GM13976 (cell line): ENCODE results near the gene ATF7.
"Not testable (repeated sequence)": the region's sequence is repeated elsewhere in the genome, so short reads cannot be mapped to it uniquely, and the experiment has no call there.

ENCODE experiments used
- DNase-seq: peaks from one replicate; pipeline ENCODE4 v3.0.0; 2012; ENCODE audit warnings: low spot score
- in situ Hi-C: fragments of 300-500 bp; cut with MboI; formaldehyde crosslinking; loops from one replicate; pipeline ENCODE4 v1.12.0; 2022; ENCODE audit warnings: low sequenced_read_pairs, mixed read lengths, inconsistent platforms; ENCODE audit not compliant: unreplicated experiment
- TF ChIP-seq, protein P1 (sequence below): IDR thresholded peaks from 2 replicates; pipeline ENCODE4 v1.5.1; 2012; ENCODE audit warnings: borderline replicate concordance, mild to moderate bottlenecking; ENCODE audit not compliant: insufficient read depth; ENCODE audit errors: extremely low read depth, missing control alignments, control extremely low read depth

Gene ATF7

DNA sequence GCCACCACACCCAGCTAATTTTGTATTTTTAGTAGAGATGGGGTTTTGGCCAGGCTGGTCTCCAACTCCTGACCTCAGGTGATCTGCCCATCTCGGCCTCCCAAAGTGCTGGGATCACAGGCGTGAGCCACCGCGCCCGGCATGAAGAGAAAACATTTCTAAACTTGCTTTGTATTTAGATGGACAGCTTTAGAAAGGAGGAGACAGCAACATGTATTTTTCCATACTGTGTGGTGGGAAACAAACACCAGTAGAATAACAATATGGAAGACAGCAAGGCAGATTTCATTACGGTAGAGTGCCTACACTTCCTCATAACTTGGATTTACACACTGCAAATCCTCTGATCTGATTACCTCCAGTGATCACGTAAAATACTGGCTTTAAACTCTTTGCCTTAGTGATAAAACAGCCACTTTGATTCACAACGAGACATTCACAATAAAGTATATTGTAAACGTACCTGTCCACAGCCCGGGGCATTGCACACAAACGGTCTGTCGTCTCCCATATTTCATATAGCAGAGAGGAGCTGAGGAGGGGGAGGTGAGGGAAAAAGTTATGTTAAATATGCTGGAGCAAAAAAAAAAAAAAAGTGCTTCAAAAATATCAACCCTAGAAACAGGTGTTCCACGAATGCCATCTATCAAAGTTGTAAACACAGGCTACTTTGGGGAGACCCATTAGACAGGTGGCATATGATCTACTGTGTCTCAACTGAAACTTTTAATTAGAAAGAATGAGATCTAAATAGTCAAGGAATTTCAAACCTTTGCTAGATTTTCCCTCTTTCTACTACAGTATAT, 25.5 kb downstream of the ATF7 start:
- TF ChIP-seq, protein P1, sequence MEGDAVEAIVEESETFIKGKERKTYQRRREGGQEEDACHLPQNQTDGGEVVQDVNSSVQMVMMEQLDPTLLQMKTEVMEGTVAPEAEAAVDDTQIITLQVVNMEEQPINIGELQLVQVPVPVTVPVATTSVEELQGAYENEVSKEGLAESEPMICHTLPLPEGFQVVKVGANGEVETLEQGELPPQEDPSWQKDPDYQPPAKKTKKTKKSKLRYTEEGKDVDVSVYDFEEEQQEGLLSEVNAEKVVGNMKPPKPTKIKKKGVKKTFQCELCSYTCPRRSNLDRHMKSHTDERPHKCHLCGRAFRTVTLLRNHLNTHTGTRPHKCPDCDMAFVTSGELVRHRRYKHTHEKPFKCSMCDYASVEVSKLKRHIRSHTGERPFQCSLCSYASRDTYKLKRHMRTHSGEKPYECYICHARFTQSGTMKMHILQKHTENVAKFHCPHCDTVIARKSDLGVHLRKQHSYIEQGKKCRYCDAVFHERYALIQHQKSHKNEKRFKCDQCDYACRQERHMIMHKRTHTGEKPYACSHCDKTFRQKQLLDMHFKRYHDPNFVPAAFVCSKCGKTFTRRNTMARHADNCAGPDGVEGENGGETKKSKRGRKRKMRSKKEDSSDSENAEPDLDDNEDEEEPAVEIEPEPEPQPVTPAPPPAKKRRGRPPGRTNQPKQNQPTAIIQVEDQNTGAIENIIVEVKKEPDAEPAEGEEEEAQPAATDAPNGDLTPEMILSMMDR: no peak
- DNase-seq: no peak
- in situ Hi-C loops: no loop called here

DNA sequence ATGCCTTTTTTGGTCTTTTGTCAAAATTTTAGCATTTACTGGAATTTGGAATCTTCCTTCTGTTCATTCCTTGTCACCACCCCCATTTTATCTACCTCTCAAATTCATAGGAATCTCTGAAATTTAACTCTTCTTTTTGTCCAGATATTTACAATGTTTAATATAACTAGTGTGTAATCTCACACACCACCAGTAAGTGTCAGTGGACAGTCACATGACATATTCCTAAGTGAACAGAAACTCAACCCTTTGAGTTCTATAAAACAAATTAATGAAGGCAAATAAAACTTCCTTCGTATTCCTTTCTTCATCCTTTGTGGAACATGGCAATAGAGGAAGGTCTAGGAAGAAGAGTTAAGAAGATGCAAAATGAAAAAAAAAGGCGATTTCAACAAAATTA, 26.6 kb downstream of the ATF7 start:
- in situ Hi-C loops: no loop called here
- DNase-seq: no peak
- TF ChIP-seq, protein P1: no peak

DNA sequence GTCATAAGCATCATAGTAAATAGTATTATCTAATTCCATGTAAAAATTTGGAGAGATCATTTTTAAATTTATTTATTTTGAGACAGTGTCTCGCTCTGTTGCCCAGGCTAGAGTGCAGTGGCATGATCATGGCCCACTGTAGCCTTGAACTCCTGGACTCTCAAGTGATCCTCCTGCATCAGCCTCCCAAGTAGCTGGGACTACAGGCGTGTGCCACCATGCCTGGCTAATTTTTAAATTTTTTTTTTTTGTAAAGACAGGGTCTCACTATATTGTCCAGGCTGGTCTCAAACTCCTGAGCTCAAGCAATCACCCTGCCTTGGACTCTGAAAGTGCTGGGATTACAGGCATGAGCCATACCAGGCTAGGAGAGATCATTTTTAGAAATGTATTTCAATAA, 27.2 kb downstream of the ATF7 start:
- in situ Hi-C loops, DNase-seq: not testable (repeated sequence)

DNA sequence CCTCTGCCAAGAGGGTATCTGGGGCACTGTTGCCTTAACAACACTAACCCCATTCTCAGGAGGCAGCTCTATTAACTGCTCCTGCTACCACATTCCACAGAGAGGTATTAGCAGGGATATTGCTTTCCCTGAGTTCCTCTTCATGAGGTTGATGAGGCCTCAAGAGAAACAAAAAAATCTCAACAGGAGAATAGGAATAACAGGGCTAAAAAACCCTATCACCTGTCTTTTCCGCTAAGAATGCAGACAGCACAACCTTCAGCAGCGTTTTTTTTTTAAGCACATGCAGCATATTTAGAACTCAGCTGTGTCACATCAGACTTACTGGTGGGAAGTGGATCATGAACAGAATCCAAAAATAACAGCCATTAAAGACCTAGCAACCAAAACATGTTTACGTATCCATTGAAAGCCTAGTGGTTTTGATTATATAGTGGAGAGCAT, 29.2 kb downstream of the ATF7 start:
- no peak for DNase-seq
- in situ Hi-C loops: no loop called here
- TF ChIP-seq, protein P1: no peak

DNA sequence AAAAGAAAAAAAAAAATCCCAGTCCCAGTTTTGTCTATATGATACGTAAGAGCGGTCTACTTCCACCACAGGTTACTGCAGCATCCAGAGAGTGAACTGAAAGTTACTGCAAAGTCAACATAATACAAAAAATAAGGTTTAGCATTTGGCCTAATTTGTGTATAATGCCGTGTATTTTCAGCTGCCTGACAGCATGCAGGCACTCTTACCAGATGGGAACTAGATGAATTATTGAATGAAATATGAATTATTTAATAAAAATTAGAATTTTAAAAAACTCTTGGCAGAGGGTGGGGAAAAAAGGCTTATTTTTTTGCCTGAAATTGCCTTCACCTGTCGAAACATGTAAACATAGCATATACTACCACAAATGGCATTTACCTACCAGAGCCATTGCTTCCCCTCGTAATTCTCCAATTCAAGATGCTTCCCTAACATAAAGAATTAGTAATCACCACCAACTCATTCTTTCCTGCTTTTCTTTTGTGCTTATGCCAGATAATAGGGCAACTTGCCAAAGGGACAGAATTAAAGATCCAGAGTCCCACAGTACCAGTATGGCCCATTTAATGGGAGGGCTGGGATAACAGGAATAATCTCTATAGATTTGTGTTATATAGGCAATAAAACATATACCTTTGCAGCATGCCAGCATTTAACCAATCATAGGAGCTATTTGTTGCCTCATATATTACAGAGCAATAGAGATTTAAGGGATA, 31.1 kb downstream of the ATF7 start:
- DNase-seq: no peak
- in situ Hi-C loops: no loop called here
- TF ChIP-seq, protein P1: no peak

DNA sequence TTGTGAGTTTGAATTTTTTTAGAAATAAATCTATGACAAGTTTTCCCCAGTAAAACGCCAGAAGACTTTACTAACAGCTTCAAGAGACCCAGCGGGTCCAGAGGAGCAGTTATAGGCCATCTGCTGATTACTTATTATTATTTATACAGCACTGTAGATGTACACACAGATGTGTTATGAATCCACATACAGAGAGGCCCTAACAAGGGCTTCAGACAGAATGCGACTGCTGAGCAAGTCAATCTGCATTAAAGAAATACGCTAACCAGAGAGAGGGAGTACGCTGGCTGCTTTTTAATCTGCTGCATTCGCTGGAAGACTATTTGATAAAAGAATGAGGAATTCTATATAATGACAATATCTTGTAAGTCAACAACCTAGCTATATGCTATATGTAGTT, 32.5 kb downstream of the ATF7 start:
- no peak for DNase-seq
- in situ Hi-C loops: no loop called here
- TF ChIP-seq, protein P1: no peak

DNA sequence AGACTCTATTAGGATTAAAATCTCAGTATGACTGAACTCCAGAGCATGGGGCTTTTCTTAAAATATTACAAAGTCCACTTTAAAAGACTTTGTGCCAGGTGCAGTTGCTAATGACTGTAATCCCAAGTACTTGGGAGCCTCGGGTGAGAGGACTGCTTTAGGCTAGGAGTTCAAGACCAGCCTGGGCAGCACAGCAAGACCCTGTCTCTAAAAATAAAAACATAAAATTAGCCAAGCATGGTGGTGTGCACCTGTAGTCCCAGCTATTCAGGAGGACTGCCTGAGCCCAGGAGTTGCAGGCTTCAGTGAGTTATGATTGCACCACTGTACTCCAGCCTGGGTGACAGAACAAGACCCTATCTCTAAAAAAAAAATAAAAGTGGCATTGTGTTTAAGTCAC, 33.2 kb downstream of the ATF7 start:
- in situ Hi-C loops: no loop called here
- no peak for DNase-seq

More for the DNA sequence above, 33.2 kb downstream of the ATF7 start:
- TF ChIP-seq, protein P1: no peak
